Body of pancreas (tissue), 4 donors: ENCODE measurements around the gene TJP3.

Source experiments
- POLR2A ChIP-seq, 3 donors: fragments of 450-650 bp; IDR thresholded peaks; one replicate each; pipeline ENCODE4 v1.6.1; 2016; ENCODE audit warnings: antibody characterized with exemption in 3 of 3, mild to moderate bottlenecking in 2 of 3
- TF ChIP-seq, protein P1 (sequence below), 7 experiments: fragments of 450-650 bp in 4 of 7; fragments of 200-600 bp in 3 of 7; sonication (generic) in 3 of 7; IDR thresholded peaks; one replicate each; pipeline ENCODE4 v1.5.1; 2016 to 2019; ENCODE audit warnings: antibody characterized with exemption in 7 of 7

GRCh38 chr19:3716147-3716668 is 8.0 kb downstream of the TJP3 start:
- TF ChIP-seq, protein P1, sequence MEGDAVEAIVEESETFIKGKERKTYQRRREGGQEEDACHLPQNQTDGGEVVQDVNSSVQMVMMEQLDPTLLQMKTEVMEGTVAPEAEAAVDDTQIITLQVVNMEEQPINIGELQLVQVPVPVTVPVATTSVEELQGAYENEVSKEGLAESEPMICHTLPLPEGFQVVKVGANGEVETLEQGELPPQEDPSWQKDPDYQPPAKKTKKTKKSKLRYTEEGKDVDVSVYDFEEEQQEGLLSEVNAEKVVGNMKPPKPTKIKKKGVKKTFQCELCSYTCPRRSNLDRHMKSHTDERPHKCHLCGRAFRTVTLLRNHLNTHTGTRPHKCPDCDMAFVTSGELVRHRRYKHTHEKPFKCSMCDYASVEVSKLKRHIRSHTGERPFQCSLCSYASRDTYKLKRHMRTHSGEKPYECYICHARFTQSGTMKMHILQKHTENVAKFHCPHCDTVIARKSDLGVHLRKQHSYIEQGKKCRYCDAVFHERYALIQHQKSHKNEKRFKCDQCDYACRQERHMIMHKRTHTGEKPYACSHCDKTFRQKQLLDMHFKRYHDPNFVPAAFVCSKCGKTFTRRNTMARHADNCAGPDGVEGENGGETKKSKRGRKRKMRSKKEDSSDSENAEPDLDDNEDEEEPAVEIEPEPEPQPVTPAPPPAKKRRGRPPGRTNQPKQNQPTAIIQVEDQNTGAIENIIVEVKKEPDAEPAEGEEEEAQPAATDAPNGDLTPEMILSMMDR (IDR thresholded peaks at IDR 0.05): no peak
- TF ChIP-seq POLR2A (IDR thresholded peaks at IDR 0.05): no peak
